Kidney (tissue), 14 donors: ENCODE measurements around the gene TTYH2. TPM values are rescaled to one million over a fixed set of nuclear protein-coding genes. Genes with fewer than 3 reads are reported as not detected.

Experiments
- DNase-seq, 5 donors: peaks; one replicate each; pipeline ENCODE4 v3.0.0-alpha.2; 2013 to 2020
- FAIRE-seq: peaks from 2 replicates; lab custom pipeline; 2012; peaks lifted over from hg19 to GRCh38; lab: Jason Lieb, UNC
- H3K27ac ChIP-seq, 2 donors: one replicate each; pipeline ENCODE4 v1.7.0; 2013; ENCODE audit warnings: low read depth in 2 of 2, low read length in 2 of 2, inconsistent platforms in 1 of 2
- H3K27me3 ChIP-seq: one replicate; pipeline ENCODE4 v1.7.1; 2013; ENCODE audit warnings: low read length, inconsistent platforms; ENCODE audit not compliant: control insufficient read depth, insufficient read depth
- H3K36me3 ChIP-seq, 3 donors: one replicate each; pipeline versions ENCODE4 v1.7.0 to v1.7.1; 2013; ENCODE audit warnings: low read length in 3 of 3, control low read depth in 1 of 3, inconsistent platforms in 1 of 3; ENCODE audit not compliant: insufficient read depth in 3 of 3, control insufficient read depth in 2 of 3
- H3K4me1 ChIP-seq, 3 donors: one replicate each; pipeline versions ENCODE4 v1.7.0 to v1.7.1; 2013; ENCODE audit warnings: low read length in 3 of 3, inconsistent platforms in 1 of 3, low read depth in 1 of 3; ENCODE audit not compliant: control insufficient read depth in 2 of 3, insufficient read depth in 2 of 3
- H3K4me3 ChIP-seq, 3 donors: one replicate each; pipeline versions ENCODE4 v1.7.0 to v1.8.1; 2013; ENCODE audit warnings: low read length in 3 of 3, control low read depth in 1 of 3, inconsistent platforms in 1 of 3
- H3K9ac ChIP-seq, 3 donors: one replicate each; pipeline versions ENCODE4 v1.7.0 to v1.7.1; 2013; ENCODE audit warnings: low read length in 3 of 3, control low read depth in 1 of 3, inconsistent platforms in 1 of 3
- H3K9me3 ChIP-seq, 3 donors: one replicate each; pipeline versions ENCODE4 v1.7.0 to v1.7.1; 2013; ENCODE audit warnings: low read length in 3 of 3, control low read depth in 1 of 3, inconsistent platforms in 1 of 3; ENCODE audit not compliant: control insufficient read depth in 2 of 3, insufficient read depth in 1 of 3
- intact Hi-C: fragments of 100-400 bp; cut with DNase I; formaldehyde crosslinking; loops from one replicate; pipeline ENCODE4 v1.11.1; 2022
- polyA plus RNA-seq: library from polyadenylated mRNA; stranded (reverse); fragments of 350-450 nt; fragmentation: Illumina TruSeq; extraction: RNeasy Lipid Tissue Mini Kit (QIAGEN cat#74804); gene quantifications from one replicate; pipeline ENCODE4 v1.2.3, GENCODE V29; 2014; ENCODE audit warnings: low read depth, low replicate concordance; ENCODE audit not compliant: insufficient read depth
- total RNA-seq: library from RNA; stranded (reverse); fragmentation: NEBNext Ultra II Directional; extraction: Animal tissue kit (Norgen Biotek cat#: 25700); gene quantifications from one replicate; pipeline ENCODE4 v1.2.1, GENCODE V29; 2021
- TF ChIP-seq, protein P1 (sequence below): IDR thresholded peaks from 3 replicates; pipeline ENCODE4 v1.5.1; 2012; ENCODE audit warnings: mild to moderate bottlenecking, moderate library complexity, borderline replicate concordance; ENCODE audit not compliant: insufficient read depth; ENCODE audit errors: extremely low read depth
- donor health status: control.
- donor health status: control.
- donor health status: control.
- donor health status: control.
- donor health status: control.
- donor health status: DM: yes; HTN: yes; CAD: no.
- donor health status: Normal renal cell carcinoma (clear cell type).

Gene TTYH2
- total and polyA plus RNA-seq, 2 donors from 2014 or later, result 2.4 to 7.1 TPM

DNA sequence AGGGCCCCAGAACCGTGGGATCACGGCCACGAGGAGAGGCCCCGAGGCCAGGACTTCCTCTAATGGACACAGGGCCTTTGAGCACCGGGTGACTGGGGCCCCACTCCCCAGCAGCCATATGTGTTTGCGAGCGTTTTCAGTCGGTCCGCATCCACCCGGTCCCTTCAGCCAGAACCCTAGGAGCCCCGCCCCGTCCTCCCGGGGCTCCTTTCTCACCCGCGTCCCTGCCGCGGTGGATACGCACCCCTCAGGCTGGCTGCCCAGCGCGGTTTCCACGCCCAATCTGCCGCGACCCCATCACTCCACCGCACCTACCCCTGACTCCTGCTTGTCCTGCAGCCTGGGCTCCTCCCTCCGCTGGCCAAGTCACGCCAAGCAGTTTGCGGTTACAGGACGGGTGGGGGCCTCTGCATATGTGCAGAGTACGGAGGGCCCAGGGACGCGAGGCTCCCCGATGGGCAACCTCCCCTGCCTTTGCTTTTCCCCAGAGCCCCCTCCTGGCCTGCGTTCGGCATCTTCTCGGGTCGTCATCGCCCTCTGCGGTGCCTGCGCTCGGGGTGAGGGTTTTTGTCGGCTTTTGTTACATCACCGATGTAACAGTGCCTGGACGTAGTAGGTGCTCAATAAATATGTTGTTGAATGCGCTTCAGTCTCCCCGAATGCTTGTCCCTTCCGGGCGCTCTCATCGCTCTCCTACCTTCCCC, 1.0 kb upstream of the TTYH2 start:
- no peaks in the 10 kb centered on the region for H3K27me3 ChIP-seq
- TF ChIP-seq, protein P1, sequence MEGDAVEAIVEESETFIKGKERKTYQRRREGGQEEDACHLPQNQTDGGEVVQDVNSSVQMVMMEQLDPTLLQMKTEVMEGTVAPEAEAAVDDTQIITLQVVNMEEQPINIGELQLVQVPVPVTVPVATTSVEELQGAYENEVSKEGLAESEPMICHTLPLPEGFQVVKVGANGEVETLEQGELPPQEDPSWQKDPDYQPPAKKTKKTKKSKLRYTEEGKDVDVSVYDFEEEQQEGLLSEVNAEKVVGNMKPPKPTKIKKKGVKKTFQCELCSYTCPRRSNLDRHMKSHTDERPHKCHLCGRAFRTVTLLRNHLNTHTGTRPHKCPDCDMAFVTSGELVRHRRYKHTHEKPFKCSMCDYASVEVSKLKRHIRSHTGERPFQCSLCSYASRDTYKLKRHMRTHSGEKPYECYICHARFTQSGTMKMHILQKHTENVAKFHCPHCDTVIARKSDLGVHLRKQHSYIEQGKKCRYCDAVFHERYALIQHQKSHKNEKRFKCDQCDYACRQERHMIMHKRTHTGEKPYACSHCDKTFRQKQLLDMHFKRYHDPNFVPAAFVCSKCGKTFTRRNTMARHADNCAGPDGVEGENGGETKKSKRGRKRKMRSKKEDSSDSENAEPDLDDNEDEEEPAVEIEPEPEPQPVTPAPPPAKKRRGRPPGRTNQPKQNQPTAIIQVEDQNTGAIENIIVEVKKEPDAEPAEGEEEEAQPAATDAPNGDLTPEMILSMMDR, result no peak
- FAIRE-seq (no peak), DNase-seq (peak in 1 of 5 donors; percentile 74)
- peak overlapping the region; percentile 49 to 93 (median 76) for H3K4me3 ChIP-seq
- H3K36me3 ChIP-seq, result peaks cover 3 to 26% (median 13%) of the 10 kb centered on the region in 3 donors
- no peaks in the 10 kb centered on the region for H3K9me3 ChIP-seq
- intact Hi-C loops, result no loop called here
- H3K9ac ChIP-seq, result peak overlapping the region in 2 of 3 donors; percentile 74 to 91
- peak overlapping the region in 1 of 2 donors; percentile 8 for H3K27ac ChIP-seq
- H3K4me1 ChIP-seq, result peaks cover 0 to 13% (median 0%) of the 10 kb centered on the region in 3 donors

DNA sequence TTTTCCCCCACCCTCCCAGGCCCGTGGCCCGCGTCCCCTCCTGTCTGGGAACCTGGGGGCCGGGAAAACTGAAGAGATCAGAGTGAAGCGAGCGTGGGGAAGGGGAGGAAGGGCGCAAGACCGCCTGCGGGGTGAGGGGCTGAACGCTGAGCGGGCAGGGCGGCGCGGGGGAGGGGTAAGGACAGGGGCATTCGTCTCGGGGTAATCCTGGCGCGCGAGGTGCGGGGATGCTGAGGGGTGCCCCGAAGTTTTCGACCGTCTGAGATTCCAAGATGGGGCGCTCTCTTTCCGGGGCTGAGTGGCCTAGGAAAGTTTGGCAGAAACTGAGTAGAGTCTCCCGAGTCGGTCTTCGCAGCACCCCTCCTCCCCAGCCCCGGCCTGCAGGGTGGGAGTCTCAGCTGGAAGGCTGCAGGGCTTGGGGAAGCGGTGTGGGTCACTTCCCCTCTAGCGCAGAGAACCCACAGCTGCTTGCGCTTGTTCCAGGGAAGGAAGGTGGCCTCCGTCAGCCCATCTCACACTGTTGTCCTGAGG, 555 bp downstream of the TTYH2 start:
- H3K27me3 ChIP-seq, result no peaks in the 10 kb centered on the region
- peak in 3 of 5 donors; percentile 51 to 87 (median 75) for DNase-seq
- no peak for FAIRE-seq
- no peak overlapping the region for H3K27ac ChIP-seq
- peak overlapping the region in 1 of 3 donors; percentile 3 for H3K9ac ChIP-seq
- H3K4me3 ChIP-seq, result peak overlapping the region in 2 of 3 donors; percentile 17 to 46
- TF ChIP-seq, protein P1, result no peak
- peaks cover 0 to 13% (median 0%) of the 10 kb centered on the region in 3 donors for H3K4me1 ChIP-seq
- intact Hi-C loops, result no loop called here
- peaks cover 3 to 13% (median 5%) of the 10 kb centered on the region in 3 donors for H3K36me3 ChIP-seq
- no peaks in the 10 kb centered on the region for H3K9me3 ChIP-seq

GRCh38 chr17:74214484-74215341, 1.3 kb downstream of the TTYH2 start:
- Histone ChIP-seq H3K27me3 (no peaks in the 10 kb centered on the region), H3K36me3 (peaks cover 0 to 6% (median 3%) of the 10 kb centered on the region in 3 donors), H3K4me3 (peak overlapping the region in 2 of 3 donors; percentile 17 to 46), H3K27ac (no peak overlapping the region), H3K9me3 (no peaks in the 10 kb centered on the region), H3K9ac (peak overlapping the region in 1 of 3 donors; percentile 3), H3K4me1 (peaks cover 0 to 13% (median 0%) of the 10 kb centered on the region in 3 donors)
- intact Hi-C loops, result no loop called here
- TF ChIP-seq, protein P1, result no peak
- FAIRE-seq (no peak), DNase-seq (peak in 1 of 5 donors; percentile 64)
